Breast epithelium (tissue), 3 donors: ENCODE measurements around the gene RHEB.

Experiments used
- CTCF ChIP-seq, 3 donors: fragments of 450-650 bp; IDR thresholded peaks; one replicate each; pipeline ENCODE4 v1.5.1; 2016 to 2017; ENCODE audit warnings: antibody characterized with exemption in 3 of 3, mild to moderate bottlenecking in 3 of 3, moderate library complexity in 3 of 3
- POLR2A ChIP-seq: fragments of 450-650 bp; IDR thresholded peaks from one replicate; pipeline ENCODE4 v1.6.1; 2016; ENCODE audit warnings: antibody characterized with exemption, mild to moderate bottlenecking, moderate library complexity
- POLR2AphosphoS5 ChIP-seq, 3 donors: sonication (generic); formaldehyde crosslinking; IDR thresholded peaks; one replicate each; pipeline ENCODE4 v1.6.1; 2017; ENCODE audit warnings: antibody characterized with exemption in 3 of 3

DNA sequence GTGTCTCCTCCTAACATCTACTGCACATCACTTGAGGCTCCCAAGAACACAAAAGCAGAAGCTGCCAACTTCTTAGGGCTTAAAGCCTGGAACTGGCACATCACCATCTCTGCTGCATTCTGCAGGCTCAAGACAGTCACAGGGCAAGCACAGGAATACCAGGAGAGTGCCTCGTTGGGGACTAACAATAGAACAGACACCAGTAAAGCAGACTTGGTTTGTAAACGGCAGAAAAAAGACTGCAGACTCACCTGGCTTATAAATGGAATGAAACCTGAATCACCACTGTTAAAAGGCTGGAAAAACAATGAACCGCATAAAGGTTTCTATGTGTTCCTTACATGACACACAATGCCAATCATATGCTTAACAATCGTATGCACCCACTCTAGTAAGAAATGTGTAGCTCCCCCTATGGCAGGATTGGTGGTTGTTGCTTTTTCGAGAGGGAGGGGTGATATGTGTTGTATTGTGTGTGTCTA, 12.8 kb downstream of the RHEB start:
- TF ChIP-seq CTCF (IDR thresholded peaks at IDR 0.05), result no peak
- no peak for TF ChIP-seq POLR2A
- no peak for TF ChIP-seq POLR2AphosphoS5 (IDR thresholded peaks at IDR 0.05)
